Jurkat, Clone E6-1 (cell line): Measurements from ENCODE around the gene TRDN.
A peak's percentile ranks its signal among the peaks of the same experiment; 100 is the strongest.
"Not testable (repeated sequence)": the region's sequence is repeated elsewhere in the genome, so short reads cannot be mapped to it uniquely, and the experiment has no call there.

Experiments used
- DNase-seq: peaks from one replicate; pipeline ENCODE4 v3.0.0-alpha.2; 2011; ENCODE audit warnings: low read depth, low spot score
- H3K4me3 ChIP-seq: 2 replicates; pipeline ENCODE4 v1.5.1; 2011; ENCODE audit warnings: mild to moderate bottlenecking, low read length, control low read depth, moderate library complexity

TRDN gene

GRCh38 chr6:123570813-123571684 lies 65.7 kb downstream of the TRDN start:
- no peak overlapping the region for H3K4me3 ChIP-seq
- no peak for DNase-seq

- no peak for DNase-seq
- no peak overlapping the region for H3K4me3 ChIP-seq
Measured at GRCh38 chr6:123569575-123569974, 67.2 kb downstream of the TRDN start.

DNA sequence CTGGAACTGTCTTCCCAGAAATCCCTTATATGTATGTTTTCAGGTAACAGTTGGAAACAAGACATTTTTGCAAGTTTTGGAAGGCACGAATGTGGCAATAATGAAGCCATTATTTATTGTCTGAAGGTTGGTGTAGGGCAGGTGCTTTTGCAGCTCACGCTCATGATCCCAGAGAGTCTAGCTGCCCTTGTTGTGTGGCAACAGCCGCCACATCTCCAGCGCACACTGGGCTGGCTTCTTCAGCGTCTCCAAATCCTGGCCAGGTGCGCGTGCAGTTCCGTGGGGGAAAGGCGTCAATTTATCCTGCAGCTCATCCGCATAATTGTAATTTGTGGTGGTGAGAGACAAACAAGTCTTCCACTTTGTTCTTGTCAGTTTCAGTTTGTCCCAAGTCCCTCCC lies 71.2 kb downstream of the TRDN start:
- H3K4me3 ChIP-seq, result no peak overlapping the region
- no peak for DNase-seq

- H3K4me3 ChIP-seq, result no peak overlapping the region
- DNase-seq, result no peak
Measured at GRCh38 chr6:123564361-123564760, 72.4 kb downstream of the TRDN start.

- DNase-seq, result no peak
- H3K4me3 ChIP-seq, result no peak overlapping the region
Measured at GRCh38 chr6:123562677-123563076, 74.1 kb downstream of the TRDN start.

DNA sequence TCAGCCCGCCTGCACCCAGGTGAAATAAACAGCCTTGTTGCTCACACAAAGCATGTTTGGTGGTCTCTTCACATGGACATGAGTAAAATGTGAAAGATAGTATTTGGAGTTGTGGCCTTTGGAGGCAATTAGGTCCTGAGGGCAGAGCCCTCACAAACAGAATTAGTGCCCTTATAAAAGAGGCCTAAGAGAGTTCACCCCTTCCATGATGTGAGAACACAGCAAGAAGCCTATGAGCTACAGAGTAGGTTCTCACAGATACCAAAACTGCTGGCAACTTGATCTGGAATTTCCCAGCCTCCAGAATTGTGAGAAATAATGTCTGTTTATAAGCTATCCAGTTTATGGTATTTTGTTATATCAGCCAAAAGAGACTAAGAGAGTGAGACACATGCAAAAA lies 74.5 kb downstream of the TRDN start:
- no peak overlapping the region for H3K4me3 ChIP-seq
- no peak for DNase-seq

GRCh38 chr6:123559816-123560215 lies 76.9 kb downstream of the TRDN start:
- not testable (repeated sequence) for H3K4me3 ChIP-seq, DNase-seq

DNA sequence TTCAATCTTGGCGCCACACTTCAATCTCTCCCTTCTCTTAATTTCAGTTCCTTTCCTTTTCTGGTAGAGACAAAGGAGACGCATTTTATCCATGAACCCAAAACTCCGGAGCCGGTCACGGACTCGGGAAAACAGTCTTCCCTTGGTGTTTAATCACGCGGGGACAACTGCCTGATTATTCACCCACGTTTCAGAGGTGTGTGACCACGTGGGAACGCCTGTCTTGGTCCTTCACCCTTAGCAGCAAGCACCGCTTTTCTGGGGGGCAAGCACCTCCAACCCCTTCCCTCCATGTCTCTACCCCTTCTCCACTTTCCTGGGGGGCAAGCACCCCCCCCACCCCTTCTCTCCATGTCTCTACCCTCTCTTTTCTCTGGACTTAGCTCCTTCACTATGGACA lies 79.3 kb downstream of the TRDN start:
- H3K4me3 ChIP-seq, DNase-seq: not testable (repeated sequence)

- H3K4me3 ChIP-seq, result no peak overlapping the region
- no peak for DNase-seq
Measured at GRCh38 chr6:123551939-123552707, 84.6 kb downstream of the TRDN start.

DNA sequence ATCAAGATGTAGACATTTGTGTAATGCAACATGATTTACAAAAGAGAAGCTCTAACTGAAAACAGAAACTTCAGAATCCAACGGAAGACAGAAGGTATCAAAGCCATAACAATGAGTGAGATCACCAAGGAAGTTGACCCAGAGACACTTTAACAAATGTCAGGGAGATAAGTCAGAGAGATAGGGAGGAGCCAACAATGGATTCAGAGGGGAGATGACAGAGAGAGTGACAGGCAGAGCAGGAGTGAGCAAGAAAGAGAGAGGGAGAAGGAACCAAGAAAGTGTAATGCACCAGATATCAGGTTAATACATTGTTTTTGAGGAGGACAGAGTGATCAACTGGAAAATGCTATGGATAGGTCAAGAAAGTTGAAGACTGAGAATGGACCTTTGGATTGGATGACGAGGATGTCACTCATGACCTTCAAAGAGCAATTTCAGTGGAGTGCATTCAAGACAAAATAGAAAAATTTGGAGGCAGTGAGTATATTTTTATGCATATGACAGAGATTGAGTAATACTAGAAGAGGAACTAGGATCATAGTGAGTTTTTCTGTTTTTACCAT lies 86.6 kb downstream of the TRDN start:
- DNase-seq, result peak; percentile 11
- no peak overlapping the region for H3K4me3 ChIP-seq

- H3K4me3 ChIP-seq, result no peak overlapping the region
- no peak for DNase-seq
Measured at GRCh38 chr6:123549476-123549875, 87.3 kb downstream of the TRDN start.

DNA sequence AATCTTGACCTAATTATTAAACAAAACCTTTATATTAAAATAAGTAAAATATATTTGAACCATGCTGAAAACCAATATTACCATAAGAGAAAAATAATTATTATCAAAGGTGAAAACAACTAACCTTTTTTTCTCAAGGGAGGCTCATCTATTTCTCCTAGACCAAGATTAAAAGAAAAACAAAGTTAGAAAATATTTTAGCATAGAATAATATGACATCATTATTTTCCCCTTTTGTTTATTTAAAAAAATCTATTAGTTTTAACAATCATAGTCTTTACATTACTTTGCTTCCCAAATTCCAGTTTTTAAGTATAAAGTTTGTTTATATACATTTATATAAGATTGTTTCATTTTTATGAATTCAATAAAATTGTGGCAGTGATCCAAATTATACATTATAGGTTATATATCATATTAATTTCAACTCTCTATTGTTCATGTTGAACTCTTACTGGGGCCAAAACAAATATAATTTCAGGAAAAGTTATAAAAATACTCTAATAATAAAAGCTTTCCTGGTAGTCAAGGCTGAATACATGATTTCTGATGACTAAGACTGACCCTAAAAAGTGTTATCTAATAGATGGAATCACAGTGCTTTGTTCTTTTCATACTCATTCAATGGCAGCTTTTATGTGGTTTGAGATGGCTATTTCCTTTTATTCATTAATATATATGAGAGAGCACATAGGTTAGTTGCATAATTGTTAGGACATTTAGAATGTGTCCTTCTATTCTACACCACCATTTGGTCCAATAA lies 89.4 kb downstream of the TRDN start:
- DNase-seq, result no peak
- no peak overlapping the region for H3K4me3 ChIP-seq

DNA sequence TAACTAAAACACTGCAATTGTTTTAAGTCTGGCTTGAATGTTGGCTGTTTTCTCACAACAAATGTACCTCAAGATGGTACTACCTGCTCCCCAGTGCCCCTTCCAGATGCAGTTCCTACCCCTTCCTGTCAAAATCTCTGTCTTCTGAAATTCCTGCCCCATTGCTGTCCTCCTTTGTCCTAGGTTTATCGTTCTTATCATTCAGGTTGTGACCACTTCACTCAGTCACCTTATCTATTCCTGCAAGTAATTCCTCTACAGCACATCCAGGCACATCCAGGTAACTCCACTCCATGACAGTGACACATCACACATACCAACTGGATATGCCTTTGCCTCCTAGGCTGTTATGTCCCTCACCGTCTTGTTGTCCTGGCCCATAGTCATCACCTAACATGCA lies 90.2 kb downstream of the TRDN start:
- H3K4me3 ChIP-seq, result no peak overlapping the region
- no peak for DNase-seq

GRCh38 chr6:123541462-123541861 lies 95.3 kb downstream of the TRDN start:
- DNase-seq, result no peak
- no peak overlapping the region for H3K4me3 ChIP-seq

DNA sequence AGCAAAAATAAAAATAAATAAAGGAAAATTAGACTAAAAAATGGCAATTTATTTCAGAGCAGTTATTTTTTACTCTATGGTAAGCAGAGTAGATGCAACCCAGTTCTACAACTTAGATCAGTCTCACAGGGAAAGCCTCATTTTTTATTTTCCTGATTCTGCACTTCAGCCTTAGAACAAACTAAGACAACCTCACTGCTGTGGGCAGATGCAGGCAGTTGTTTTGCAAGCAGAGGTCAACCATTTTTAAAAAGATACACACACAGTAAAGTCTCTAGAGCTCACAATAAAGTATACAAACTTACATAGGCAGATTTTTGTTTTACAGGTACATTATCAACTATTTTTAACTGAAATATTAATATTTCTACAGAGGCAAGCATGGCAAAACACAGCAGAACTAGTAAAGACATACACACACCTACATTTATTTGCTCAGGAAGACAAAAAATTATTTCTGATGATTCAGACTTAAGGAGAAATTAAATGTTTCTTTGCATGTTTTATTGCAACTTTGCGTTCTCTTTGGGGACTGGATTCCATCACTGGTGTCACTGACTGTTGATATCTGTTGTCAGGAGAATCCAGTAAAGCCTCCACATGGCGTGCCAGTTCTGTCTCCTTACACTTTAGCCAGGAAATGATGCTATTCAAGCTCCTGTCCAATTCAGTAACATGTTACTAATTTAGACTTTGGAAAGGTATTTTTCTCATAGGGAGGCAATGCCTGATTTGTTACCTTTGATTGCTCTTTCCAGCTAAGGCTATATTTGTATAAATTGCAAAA lies 102.7 kb downstream of the TRDN start:
- DNase-seq, result no peak
- H3K4me3 ChIP-seq, result no peak overlapping the region

DNA sequence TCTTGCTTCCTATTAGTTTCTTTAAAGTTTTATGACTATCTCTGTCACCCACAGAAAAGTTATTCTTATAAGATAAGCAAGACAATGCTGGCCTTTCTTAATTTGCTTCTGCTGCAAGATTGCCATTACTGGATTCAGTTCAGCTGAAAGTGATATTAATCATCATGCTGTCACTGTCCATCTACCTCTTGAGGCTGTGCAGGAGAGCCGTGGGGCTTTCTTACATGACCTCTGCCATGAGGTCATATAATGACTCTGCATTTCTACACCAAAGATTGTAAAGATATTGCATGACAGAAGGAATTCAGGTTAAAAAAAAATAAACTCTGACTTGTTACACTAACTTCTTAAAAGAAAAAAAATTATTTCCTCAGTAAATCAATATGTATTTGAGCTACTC lies 106.9 kb downstream of the TRDN start:
- DNase-seq, result no peak
- no peak overlapping the region for H3K4me3 ChIP-seq

DNA sequence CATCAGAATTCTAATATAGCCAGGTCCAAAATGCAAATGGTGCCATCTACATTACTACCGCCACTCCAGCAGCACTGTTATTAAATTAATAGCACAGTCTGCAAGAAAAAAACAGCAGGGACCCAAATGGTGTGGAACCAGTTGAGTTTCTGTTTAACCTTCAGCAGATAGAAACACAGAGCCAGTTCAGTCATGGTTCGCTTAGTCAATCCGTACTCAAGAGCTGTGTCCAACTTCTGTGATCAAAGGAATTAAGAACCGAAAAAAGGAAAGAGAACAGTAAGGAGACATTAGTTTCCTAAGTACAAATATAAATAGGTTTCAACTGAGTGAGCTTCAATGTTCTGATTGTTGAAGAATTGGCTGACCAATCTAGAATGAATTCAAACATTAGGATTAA lies 107.7 kb downstream of the TRDN start:
- DNase-seq, result no peak
- no peak overlapping the region for H3K4me3 ChIP-seq

GRCh38 chr6:123527406-123527805 lies 109.3 kb downstream of the TRDN start:
- no peak for DNase-seq
- H3K4me3 ChIP-seq, result no peak overlapping the region

DNA sequence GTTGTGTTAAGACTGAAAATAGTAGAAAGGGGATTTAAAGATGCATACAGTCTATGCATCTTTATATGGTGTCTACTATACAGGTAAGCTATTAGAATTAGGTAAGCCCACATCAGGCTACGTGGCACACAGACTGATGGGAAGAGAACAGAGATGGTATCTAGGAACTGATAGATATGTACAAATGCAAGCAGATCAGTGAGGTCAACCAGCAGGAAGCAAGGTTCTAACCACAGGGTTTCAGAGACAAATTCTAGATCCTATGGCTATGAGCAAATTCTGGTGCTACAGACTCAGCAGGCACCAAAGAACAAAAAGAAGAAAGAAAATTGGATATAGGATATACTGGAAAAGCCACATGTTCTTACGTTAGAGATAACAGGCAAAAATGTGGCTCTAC lies 110.6 kb downstream of the TRDN start:
- no peak for DNase-seq
- no peak overlapping the region for H3K4me3 ChIP-seq
